RWPE1 (cell line): ENCODE measurements around the gene MICALL1.
A peak's percentile ranks its signal among the peaks of the same experiment; 100 is the strongest.

Experiments used
- CTCF ChIA-PET: fragments of 350-600 bp; sonication (Branson Sonifier 250); formaldehyde crosslinking; extraction: SDS; loops from one replicate; lab custom pipeline; 2021; lab: Yijun Ruan, JAX
- POLR2A ChIA-PET: fragments of 400-600 bp; formaldehyde crosslinking; extraction: SDS; loops from one replicate; lab custom pipeline; 2020; ENCODE audit warnings: antibody characterized with exemption; ENCODE audit not compliant: low non-redundant PET; lab: Yijun Ruan, JAX
- DNase-seq: peaks from one replicate; pipeline ENCODE4 v3.0.0; 2012; ENCODE audit warnings: low spot score
- H3K27ac ChIP-seq: fragments of 450-650 bp; 2 replicates; pipeline ENCODE4 v1.5.1; 2017
- CTCF ChIP-seq: fragments of 450-650 bp; conservative IDR thresholded peaks from 2 replicates; pipeline ENCODE4 v1.5.1; 2017; ENCODE audit warnings: low read depth, mild to moderate bottlenecking

Gene MICALL1

GRCh38 chr22:37925767-37926166, 19.7 kb downstream of the MICALL1 start:
- DNase-seq: no peak
- no peak for TF ChIP-seq CTCF
- CTCF ChIA-PET: no interaction called here
- POLR2A ChIA-PET: no interaction called here
- peak overlapping the region; percentile 82 for H3K27ac ChIP-seq

- POLR2A ChIA-PET: interaction anchor here (0.6 kb wide), 1 partner anchor 361 kb away, joined by 7 read pairs; no protein-coding TSS in a partner anchor
- CTCF ChIA-PET: interaction anchor here (0.7 kb wide), 1 partner anchor 39 kb away, joined by 4 read pairs; no protein-coding TSS in a partner anchor
- DNase-seq: no peak
- no peak for TF ChIP-seq CTCF
- H3K27ac ChIP-seq: peak overlapping the region; percentile 82
These were observed 20.3 kb downstream of the MICALL1 start for GRCh38 chr22:37926358-37926757.

- POLR2A ChIA-PET: interaction anchor here (0.6 to 1.0 kb wide), 2 partner anchors 11 to 362 kb away, joined by 3 to 7 read pairs; no protein-coding TSS in a partner anchor
These were observed 20.9 kb downstream of the MICALL1 start for GRCh38 chr22:37926771-37927636.

GRCh38 chr22:37927637-37927936, 21.5 kb downstream of the MICALL1 start:
- DNase-seq: no peak
- ChIA-PET POLR2A (interaction anchor here (1.0 kb wide), 1 partner anchor 12 kb away, joined by 3 read pairs; no protein-coding TSS in a partner anchor), CTCF (no interaction called here)
- H3K27ac ChIP-seq: peak overlapping the region; percentile 82
- TF ChIP-seq CTCF: no peak

More at GRCh38 chr22:37926771-37927636, 20.9 kb downstream of the MICALL1 start:
- DNase-seq: no peak
- CTCF ChIA-PET: interaction anchor here (0.7 kb wide), 1 partner anchor 40 kb away, joined by 4 read pairs; no protein-coding TSS in a partner anchor
- TF ChIP-seq CTCF: no peak
- H3K27ac ChIP-seq: peak overlapping the region; percentile 82

- TF ChIP-seq CTCF: no peak
- peak overlapping the region; percentile 82 for H3K27ac ChIP-seq
- POLR2A ChIA-PET: no interaction called here
- CTCF ChIA-PET: no interaction called here
- DNase-seq: no peak
These were observed 23.3 kb downstream of the MICALL1 start for GRCh38 chr22:37929390-37929789.

GRCh38 chr22:37930270-37930951, 24.3 kb downstream of the MICALL1 start:
- DNase-seq: peak; percentile 13
- peak overlapping the region; percentile 82 for H3K27ac ChIP-seq
- ChIA-PET POLR2A (no interaction called here), CTCF (interaction anchor here (0.7 to 1.1 kb wide), 2 partner anchors 8 to 25 kb away, joined by 3 to 4 read pairs; no protein-coding TSS in a partner anchor)
- TF ChIP-seq CTCF: peak; percentile 30; the same call in 1 of the 2 replicates
